HepG2 (cell line): ENCODE data around the gene SERINC2. TPM values are rescaled to one million over a fixed set of nuclear protein-coding genes. Genes with fewer than 3 reads are reported as not detected.

Experiments
- ATAC-seq: fragments of 200-7000 bp; cut with Tn5 transposase; 3 replicates; pipeline ENCODE4 v1.9.1; 2020; ENCODE audit warnings: mild to moderate bottlenecking, moderate library complexity
- BruUV-seq: library from RNA; stranded (reverse); fragments of 400-500 nt; replicated peaks from 2 replicates; lab custom pipeline; 2021; lab: Mats Ljungman, UMichigan
- CTCF ChIA-PET: fragments of 300-600 bp; formaldehyde crosslinking; extraction: SDS; loops from one replicate; lab custom pipeline; 2021; ENCODE audit warnings: low total read pairs, inconsistent platforms, low intra/inter-chr PET ratio; lab: Yijun Ruan, JAX
- POLR2A ChIA-PET: fragments of 350-600 bp; sonication (Branson Sonifier 250); formaldehyde crosslinking; loops from one replicate; lab custom pipeline; 2020; ENCODE audit warnings: antibody characterized with exemption, inconsistent platforms; lab: Yijun Ruan, JAX
- DNase-seq: peaks from one replicate; pipeline ENCODE4 v3.0.0-alpha.2; 2015; ENCODE audit warnings: low spot score
- FAIRE-seq: peaks from 3 replicates; lab custom pipeline; 2011; peaks lifted over from hg19 to GRCh38; lab: Jason Lieb, UNC
- H2AFZ ChIP-seq: one replicate; pipeline ENCODE4 v1.6.1; 2011; ENCODE audit warnings: low read length, inconsistent platforms
- H3K27ac ChIP-seq: fragments of 300-600 bp; 3 replicates; pipeline ENCODE4 v1.8.0; 2011; ENCODE audit warnings: mixed run types, mild to moderate bottlenecking, mixed read lengths, low read length, inconsistent platforms; ENCODE audit not compliant: insufficient read depth; ENCODE audit errors: extremely low read length
- H3K27me3 ChIP-seq, 2 experiments: fragments of 200-600 bp in 1 of 2; 2 replicates in 1 of 2; 3 replicates in 1 of 2; pipeline versions ENCODE4 v1.6.0 to v1.8.0; 2011; ENCODE audit warnings: low read length in 2 of 2, mild to moderate bottlenecking in 2 of 2, moderate library complexity in 2 of 2, inconsistent platforms in 1 of 2; ENCODE audit not compliant: insufficient read depth in 2 of 2, control insufficient read depth in 1 of 2
- H3K36me3 ChIP-seq, 2 experiments: fragments of 200-600 bp in 1 of 2; replicated peaks in 1 of 2; 2 replicates in 1 of 2; 3 replicates in 1 of 2; pipeline versions ENCODE4 v1.5.1 to v1.8.0; 2011; ENCODE audit warnings: low read length in 2 of 2, inconsistent platforms in 1 of 2; ENCODE audit not compliant: insufficient read depth in 2 of 2, control insufficient read depth in 1 of 2
- H3K4me1 ChIP-seq: 2 replicates; pipeline ENCODE4 v1.5.1; 2012; ENCODE audit warnings: low read length, inconsistent platforms; ENCODE audit not compliant: insufficient read depth
- H3K4me2 ChIP-seq: 2 replicates; pipeline ENCODE4 v1.6.0; 2011; ENCODE audit warnings: low read depth, low read length, inconsistent platforms
- H3K4me3 ChIP-seq, 3 experiments: fragments of 200-600 bp in 1 of 3; sonication (generic), shearing (Covaris generic) in 1 of 3; replicated peaks in 1 of 3; 2 replicates each; pipeline ENCODE4 v1.5.1; 2011 to 2016; ENCODE audit warnings: low read length in 3 of 3, inconsistent platforms in 2 of 3, low read depth in 2 of 3, mild to moderate bottlenecking in 2 of 3, control low read depth in 1 of 3, mixed read lengths in 1 of 3; ENCODE audit not compliant: insufficient read depth in 1 of 3
- H3K79me2 ChIP-seq: one replicate; pipeline ENCODE4 v1.6.1; 2011; ENCODE audit warnings: low read length, inconsistent platforms; ENCODE audit not compliant: insufficient read depth
- H3K9ac ChIP-seq: 2 replicates; pipeline ENCODE4 v1.6.0; 2011; ENCODE audit warnings: mild to moderate bottlenecking, low read depth, low read length, inconsistent platforms; ENCODE audit not compliant: insufficient read depth
- H3K9me3 ChIP-seq: 2 replicates; pipeline ENCODE4 v1.5.1; 2012; ENCODE audit warnings: mild to moderate bottlenecking, low read length
- H4K20me1 ChIP-seq: 2 replicates; pipeline ENCODE4 v1.6.0; 2011; ENCODE audit warnings: inconsistent platforms, mild to moderate bottlenecking, low read length, moderate library complexity; ENCODE audit not compliant: insufficient read depth
- AHR ChIP-seq: IDR thresholded peaks from 2 replicates; pipeline ENCODE4 v1.6.1; 2018; ENCODE audit warnings: missing genetic modification reagents, missing compliant biosample characterization
- ATAD3A ChIP-seq: sonication (generic); formaldehyde crosslinking; IDR thresholded peaks from 2 replicates; pipeline ENCODE4 v1.4.0; 2020; ENCODE audit warnings: missing genetic modification reagents
- CHCHD3 ChIP-seq: sonication (generic); formaldehyde crosslinking; IDR thresholded peaks from 2 replicates; pipeline ENCODE4 v1.8.0; 2022; ENCODE audit warnings: mild to moderate bottlenecking, missing genetic modification reagents, moderate library complexity
- EP300 ChIP-seq, 3 experiments: sonication (generic) in 1 of 3; formaldehyde crosslinking in 1 of 3; IDR thresholded peaks; 2 replicates each; pipeline versions ENCODE4 v1.5.1 to v1.6.1; 2011 to 2020; ENCODE audit warnings: low read depth in 2 of 3, low read length in 2 of 3, borderline replicate concordance in 1 of 3, improper control_type of control experiment in 1 of 3, mild to moderate bottlenecking in 1 of 3, missing genetic modification reagents in 1 of 3, moderate library complexity in 1 of 3
- KDM1A ChIP-seq: IDR thresholded peaks from 2 replicates; pipeline ENCODE4 v1.6.1; 2016; ENCODE audit warnings: missing compliant biosample characterization
- KLF13 ChIP-seq: sonication (generic); formaldehyde crosslinking; IDR thresholded peaks from 2 replicates; pipeline ENCODE4 v1.4.0; 2020; ENCODE audit warnings: mild to moderate bottlenecking, missing genetic modification reagents
- MNT ChIP-seq: fragments of 450-650 bp; IDR thresholded peaks from 2 replicates; pipeline ENCODE4 v1.6.1; 2016
- REXO4 ChIP-seq: sonication (generic); formaldehyde crosslinking; IDR thresholded peaks from 2 replicates; pipeline ENCODE4 v1.8.0; 2022; ENCODE audit warnings: missing genetic modification reagents, mild to moderate bottlenecking, borderline replicate concordance
- TCF7 ChIP-seq: sonication (generic); IDR thresholded peaks from 2 replicates; pipeline ENCODE4 v1.6.1; 2016; ENCODE audit warnings: antibody characterized with exemption, low read depth
- TIGD3 ChIP-seq: sonication (generic); formaldehyde crosslinking; IDR thresholded peaks from 2 replicates; pipeline ENCODE4 v1.5.1; 2020; ENCODE audit warnings: mild to moderate bottlenecking, missing genetic modification reagents, borderline replicate concordance
- UBTF ChIP-seq: sonication (generic); formaldehyde crosslinking; IDR thresholded peaks from 2 replicates; pipeline ENCODE4 v1.4.0; 2020; ENCODE audit warnings: mild to moderate bottlenecking, missing genetic modification reagents
- ZNF10 ChIP-seq: sonication (generic); formaldehyde crosslinking; IDR thresholded peaks from 2 replicates; pipeline ENCODE4 v1.4.0; 2020; ENCODE audit warnings: mild to moderate bottlenecking, low read depth, missing genetic modification reagents, borderline replicate concordance
- ZNF503 ChIP-seq: sonication (generic); formaldehyde crosslinking; IDR thresholded peaks from 2 replicates; pipeline ENCODE4 v1.4.0; 2020; ENCODE audit warnings: missing genetic modification reagents
- ZNF510 ChIP-seq: sonication (generic); formaldehyde crosslinking; IDR thresholded peaks from 2 replicates; pipeline ENCODE4 v1.4.0; 2020; ENCODE audit warnings: low read depth, mild to moderate bottlenecking, missing genetic modification reagents
- ZNF562 ChIP-seq: sonication (generic); formaldehyde crosslinking; IDR thresholded peaks from 2 replicates; pipeline ENCODE4 v1.8.0; 2022; ENCODE audit warnings: missing genetic modification reagents, borderline replicate concordance
- ZNF782 ChIP-seq: sonication (generic); formaldehyde crosslinking; IDR thresholded peaks from 2 replicates; pipeline ENCODE4 v1.4.0; 2020; ENCODE audit warnings: missing genetic modification reagents, mild to moderate bottlenecking, borderline replicate concordance
- WGBS: methylation state at CpG from one replicate; pipeline ENCODE4 v1.1.6; 2017; ENCODE audit warnings: low lambda C conversion rate; 5-methylcytosine and 5-hydroxymethylcytosine counted together
- in situ Hi-C: cut with HindIII; loops from 2 replicates; pipeline ENCODE4 v1.10.0; 2017; ENCODE audit warnings: low pct_unique_long_range_greater_than_20kb; ENCODE audit not compliant: extremely low pct_ligation_motif_present
- intact Hi-C: fragments of 100-400 bp; cut with micrococcal nuclease; formaldehyde crosslinking; loops from one replicate; pipeline ENCODE4 v1.10.0; 2022; ENCODE audit not compliant: unreplicated experiment
- polyA plus RNA-seq, 8 experiments: library from polyadenylated mRNA; depleted of rRNA in 3 of 8; stranded (reverse) in 7 of 8; unstranded in 1 of 8; fragments of >200 nt; fragmentation: Illumina TruSeq in 4 of 8; extraction: Trizol in 4 of 8; gene quantifications; 2 replicates each; pipeline versions ENCODE4 v1.2.1 to v1.2.3, GENCODE V29; 2011 to 2016; ENCODE audit warnings: low read depth in 4 of 8, missing spikeins in 1 of 8, mixed read lengths in 1 of 8; ENCODE audit not compliant: insufficient read depth in 1 of 8
- total RNA-seq, 5 experiments: library from RNA; depleted of rRNA; stranded (reverse); fragments of >200 nt; fragmentation: Illumina TruSeq; extraction: Trizol; gene quantifications; 2 replicates each; pipeline ENCODE4 v1.2.3, GENCODE V29; 2016; ENCODE audit warnings: low read depth in 1 of 5

Gene SERINC2
- total and polyA plus RNA-seq, 2 of the 13 experiments (the other 11 are each of a cell fraction or from before 2014, with no cell fraction given): 4.8 to 126 TPM

GRCh38 chr1:31417148-31417547, 4.1 kb downstream of the SERINC2 start:
- WGBS: 4% methylated on average over 3 of the region's 3 CpGs
- Histone ChIP-seq H3K27ac (peak overlapping the region; percentile 70), H2AFZ (no peak overlapping the region), H3K36me3 (no peaks in the 10 kb centered on the region; a peak in 1 of 5 replicates), H4K20me1 (peaks cover 4% of the 10 kb centered on the region; the same call in 1 of the 2 replicates), H3K9ac (no peak overlapping the region), H3K4me2 (peak overlapping the region; percentile 61), H3K9me3 (no peaks in the 10 kb centered on the region), H3K4me1 (peaks cover 83% of the 10 kb centered on the region), H3K4me3 (no peak overlapping the region; a peak in 1 of 6 replicates), H3K27me3 (peaks cover 0 to 6% of the 10 kb centered on the region in 2 experiments; a peak in 1 of 5 replicates), H3K79me2 (peaks cover 25% of the 10 kb centered on the region)
- POLR2A ChIA-PET: interaction anchor here (0.9 to 1.8 kb wide), 2 partner anchors 22 to 46 kb away, joined by 5 read pairs; no protein-coding TSS in a partner anchor
- DNase-seq: peak; percentile 92
- ATAC-seq: peak; percentile 70
- BruUV-seq: no TSS peak
- in situ Hi-C loops (no loop called here), intact Hi-C loops (no loop called here)
- CTCF ChIA-PET: interaction anchor here (1.3 kb wide), 1 partner anchor 23 kb away, joined by 3 read pairs; no protein-coding TSS in a partner anchor
- peak; percentile 93 for FAIRE-seq
- no peak for TF ChIP-seq CHCHD3 (CRISPR knock-in tag)
- TF ChIP-seq UBTF (CRISPR knock-in tag): no peak
- TF ChIP-seq EP300 (IDR thresholded peaks at IDR 0.05; ENCODE audit: low read depth in 2 of 2, low read length in 2 of 2): peak; percentile 87 to 89
- peak; percentile 71 for TF ChIP-seq EP300 (CRISPR knock-in tag; IDR thresholded peaks at IDR 0.05; ENCODE audit: borderline replicate concordance)
- no peak for TF ChIP-seq AHR (CRISPR knock-in tag)
- no peak for TF ChIP-seq REXO4 (CRISPR knock-in tag)
- TF ChIP-seq ATAD3A: no peak
- peak; percentile 55; the same call in 1 of the 2 replicates for TF ChIP-seq ZNF503 (CRISPR knock-in tag)
- no peak for TF ChIP-seq ZNF510
- TF ChIP-seq KLF13 (CRISPR knock-in tag): no peak
- no peak for TF ChIP-seq ZNF10 (CRISPR knock-in tag)
- TF ChIP-seq ZNF562 (CRISPR knock-in tag): no peak
- no peak for TF ChIP-seq ZNF782 (CRISPR knock-in tag)
- no peak for TF ChIP-seq TIGD3 (CRISPR knock-in tag)
- TF ChIP-seq KDM1A (CRISPR knock-in tag): 0 out of 2 replicates have a peak, but pooled peaks have one; percentile 45
- TF ChIP-seq MNT: peak; percentile 32; the same call in 1 of the 2 replicates
- TF ChIP-seq TCF7: peak; percentile 88
